Measurements from ENCODE around the gene FYB1.

FYB1 gene

GRCh38 chr5:39199335-39199734 is 20.0 kb downstream of the FYB1 start:
- H3K4me3 ChIP-seq (replicated peaks; ENCODE audit: insufficient read depth, low read length): no peak overlapping the region
- no peak for DNase-seq (ENCODE audit: low read depth in 1 of 2, low spot score in 1 of 2)
- no peaks in the 10 kb centered on the region for H3K27me3 ChIP-seq (ENCODE audit: insufficient read depth, poor library complexity, severe bottlenecking)
- TF ChIP-seq POLR2AphosphoS5 (IDR thresholded peaks at IDR 0.05; ENCODE audit: low read depth) (no peak), CTCF (IDR thresholded peaks at IDR 0.05; ENCODE audit: insufficient read depth, low read length) (no peak), SPI1 (IDR thresholded peaks at IDR 0.05; ENCODE audit: borderline replicate concordance, low read depth) (no peak), GABPA (IDR thresholded peaks at IDR 0.05; ENCODE audit: low read depth) (no peak), REST (IDR thresholded peaks at IDR 0.05; ENCODE audit: insufficient replicate concordance, low read depth) (no peak)
- H3K27ac ChIP-seq (replicated peaks): no peak overlapping the region

- DNase-seq (ENCODE audit: low read depth in 1 of 2, low spot score in 1 of 2): no peak
- Histone ChIP-seq H3K4me3 (replicated peaks; ENCODE audit: insufficient read depth, low read length) (no peak overlapping the region), H3K27ac (replicated peaks) (no peak overlapping the region), H3K27me3 (ENCODE audit: insufficient read depth, poor library complexity, severe bottlenecking) (no peaks in the 10 kb centered on the region)
- no peak for TF ChIP-seq POLR2AphosphoS5 (IDR thresholded peaks at IDR 0.05; ENCODE audit: low read depth)
- TF ChIP-seq GABPA (IDR thresholded peaks at IDR 0.05; ENCODE audit: low read depth): no peak
Measured at GRCh38 chr5:39198127-39198526, 21.2 kb downstream of the FYB1 start.

GRCh38 chr5:39197556-39197955 is 21.8 kb downstream of the FYB1 start:
- H3K27ac ChIP-seq (replicated peaks): no peak overlapping the region
- H3K27me3 ChIP-seq (ENCODE audit: insufficient read depth, poor library complexity, severe bottlenecking): no peaks in the 10 kb centered on the region
- TF ChIP-seq GABPA (IDR thresholded peaks at IDR 0.05; ENCODE audit: low read depth) (no peak), REST (IDR thresholded peaks at IDR 0.05; ENCODE audit: insufficient replicate concordance, low read depth) (no peak), POLR2AphosphoS5 (IDR thresholded peaks at IDR 0.05; ENCODE audit: low read depth) (no peak), SPI1 (IDR thresholded peaks at IDR 0.05; ENCODE audit: borderline replicate concordance, low read depth) (no peak), CTCF (IDR thresholded peaks at IDR 0.05; ENCODE audit: insufficient read depth, low read length) (no peak)
- no peak overlapping the region for H3K4me3 ChIP-seq (replicated peaks; ENCODE audit: insufficient read depth, low read length)
- DNase-seq (ENCODE audit: low read depth in 1 of 2, low spot score in 1 of 2): no peak

GRCh38 chr5:39195198-39195826 is 24.1 kb downstream of the FYB1 start:
- peak overlapping the region; percentile 4; the same call in 1 of the 2 replicates for H3K27ac ChIP-seq (replicated peaks)
- no peaks in the 10 kb centered on the region for H3K27me3 ChIP-seq (ENCODE audit: insufficient read depth, poor library complexity, severe bottlenecking)
- TF ChIP-seq CTCF (IDR thresholded peaks at IDR 0.05; ENCODE audit: insufficient read depth, low read length): no peak
- TF ChIP-seq SPI1 (IDR thresholded peaks at IDR 0.05; ENCODE audit: borderline replicate concordance, low read depth): no peak
- no peak for TF ChIP-seq POLR2AphosphoS5 (IDR thresholded peaks at IDR 0.05; ENCODE audit: low read depth)
- no peak for TF ChIP-seq GABPA (IDR thresholded peaks at IDR 0.05; ENCODE audit: low read depth)
- no peak for TF ChIP-seq REST (IDR thresholded peaks at IDR 0.05; ENCODE audit: insufficient replicate concordance, low read depth)
- DNase-seq (ENCODE audit: low read depth in 1 of 2, low spot score in 1 of 2): no peak
- no peak overlapping the region for H3K4me3 ChIP-seq (replicated peaks; ENCODE audit: insufficient read depth, low read length)

All from HL-60 (cell line).